Measurements from ENCODE around the gene AK5. TPM values are rescaled to one million over a fixed set of nuclear protein-coding genes. Genes with fewer than 3 reads are reported as not detected.

Gene AK5
- total and polyA plus RNA-seq, 9 donors, result 0.45 to 3.5 (median 0.82) TPM; not detected in 2

- Histone ChIP-seq H3K9me3 (no peaks in the 10 kb centered on the region), H3K27ac (no peak overlapping the region), H3K4me3 (no peak overlapping the region), H3K4me1 (ENCODE audit: insufficient read depth) (no peaks in the 10 kb centered on the region), H3K36me3 (no peaks in the 10 kb centered on the region), H3K27me3 (no peaks in the 10 kb centered on the region)
- WGBS, 3 donors, result 34 to 55% (median 43%) methylated on average over 2 of the region's 2 CpGs
- TF ChIP-seq EP300 (IDR thresholded peaks at IDR 0.05) (no peak), POLR2A (IDR thresholded peaks at IDR 0.05) (no peak)
- TF ChIP-seq, protein P1, sequence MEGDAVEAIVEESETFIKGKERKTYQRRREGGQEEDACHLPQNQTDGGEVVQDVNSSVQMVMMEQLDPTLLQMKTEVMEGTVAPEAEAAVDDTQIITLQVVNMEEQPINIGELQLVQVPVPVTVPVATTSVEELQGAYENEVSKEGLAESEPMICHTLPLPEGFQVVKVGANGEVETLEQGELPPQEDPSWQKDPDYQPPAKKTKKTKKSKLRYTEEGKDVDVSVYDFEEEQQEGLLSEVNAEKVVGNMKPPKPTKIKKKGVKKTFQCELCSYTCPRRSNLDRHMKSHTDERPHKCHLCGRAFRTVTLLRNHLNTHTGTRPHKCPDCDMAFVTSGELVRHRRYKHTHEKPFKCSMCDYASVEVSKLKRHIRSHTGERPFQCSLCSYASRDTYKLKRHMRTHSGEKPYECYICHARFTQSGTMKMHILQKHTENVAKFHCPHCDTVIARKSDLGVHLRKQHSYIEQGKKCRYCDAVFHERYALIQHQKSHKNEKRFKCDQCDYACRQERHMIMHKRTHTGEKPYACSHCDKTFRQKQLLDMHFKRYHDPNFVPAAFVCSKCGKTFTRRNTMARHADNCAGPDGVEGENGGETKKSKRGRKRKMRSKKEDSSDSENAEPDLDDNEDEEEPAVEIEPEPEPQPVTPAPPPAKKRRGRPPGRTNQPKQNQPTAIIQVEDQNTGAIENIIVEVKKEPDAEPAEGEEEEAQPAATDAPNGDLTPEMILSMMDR (IDR thresholded peaks at IDR 0.05), result no peak
- intact Hi-C loops (cut with DNase I), result no loop called here
- DNase-seq, result no peak
Observed at GRCh38 chr1:77484926-77485325, 203.1 kb downstream of the AK5 start.

GRCh38 chr1:77487631-77488030 lies 205.8 kb downstream of the AK5 start:
- Histone ChIP-seq H3K27ac (no peak overlapping the region), H3K27me3 (no peaks in the 10 kb centered on the region), H3K4me3 (no peak overlapping the region), H3K36me3 (no peaks in the 10 kb centered on the region), H3K9me3 (no peaks in the 10 kb centered on the region), H3K4me1 (ENCODE audit: insufficient read depth) (no peaks in the 10 kb centered on the region)
- TF ChIP-seq EP300 (IDR thresholded peaks at IDR 0.05) (no peak), POLR2A (IDR thresholded peaks at IDR 0.05) (no peak)
- TF ChIP-seq, protein P1 (IDR thresholded peaks at IDR 0.05), result no peak
- intact Hi-C loops (cut with DNase I), result no loop called here
- DNase-seq, result no peak
- WGBS, 3 donors, result 83 to 100% (median 93%) methylated on average over 1 of the region's 1 CpG

DNA sequence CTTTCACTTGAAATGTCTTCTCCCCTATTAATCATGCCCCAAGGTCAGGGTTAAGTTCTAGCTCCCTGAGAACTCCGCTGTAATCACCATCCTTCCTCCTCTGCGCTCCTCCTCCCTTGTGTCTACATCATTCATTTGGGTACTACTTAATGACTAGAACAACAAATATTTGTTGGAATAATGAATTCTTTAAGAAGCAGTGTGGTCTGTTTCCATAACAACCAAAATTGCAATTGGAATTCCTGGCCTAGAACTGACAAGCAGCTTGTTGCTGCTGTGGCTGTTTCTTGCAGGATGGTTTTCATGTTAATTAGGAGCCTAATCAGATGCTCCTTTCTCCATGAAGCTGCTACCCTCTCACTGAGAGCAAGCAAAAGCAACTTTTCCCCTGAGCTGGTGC lies 208.1 kb downstream of the AK5 start:
- intact Hi-C loops (cut with DNase I), result no loop called here
- 66 to 73% (median 66%) methylated on average over 2 of the region's 2 CpGs for WGBS, 3 donors
- H3K27me3 ChIP-seq, result no peaks in the 10 kb centered on the region
- no peaks in the 10 kb centered on the region for H3K9me3 ChIP-seq
- TF ChIP-seq, protein P1 (IDR thresholded peaks at IDR 0.05), result no peak
- TF ChIP-seq EP300 (IDR thresholded peaks at IDR 0.05) (no peak), POLR2A (IDR thresholded peaks at IDR 0.05) (no peak)
- no peaks in the 10 kb centered on the region for H3K4me1 ChIP-seq (ENCODE audit: insufficient read depth)
- H3K36me3 ChIP-seq, result no peaks in the 10 kb centered on the region
- no peak for DNase-seq
- no peak overlapping the region for H3K4me3 ChIP-seq
- no peak overlapping the region for H3K27ac ChIP-seq

- DNase-seq, result no peak
- Histone ChIP-seq H3K27me3 (no peaks in the 10 kb centered on the region), H3K36me3 (no peaks in the 10 kb centered on the region), H3K4me3 (no peak overlapping the region), H3K4me1 (ENCODE audit: insufficient read depth) (no peaks in the 10 kb centered on the region), H3K27ac (no peak overlapping the region), H3K9me3 (no peaks in the 10 kb centered on the region)
- intact Hi-C loops (cut with DNase I), result no loop called here
- TF ChIP-seq, protein P1 (IDR thresholded peaks at IDR 0.05), result no peak
- TF ChIP-seq EP300 (IDR thresholded peaks at IDR 0.05) (no peak), POLR2A (IDR thresholded peaks at IDR 0.05) (no peak)
Observed at GRCh38 chr1:77494026-77494425, 212.2 kb downstream of the AK5 start.

- TF ChIP-seq EP300 (IDR thresholded peaks at IDR 0.05) (no peak), POLR2A (IDR thresholded peaks at IDR 0.05) (no peak)
- TF ChIP-seq, protein P1 (IDR thresholded peaks at IDR 0.05), result no peak
- Histone ChIP-seq H3K27ac (no peak overlapping the region), H3K4me1 (ENCODE audit: insufficient read depth) (no peaks in the 10 kb centered on the region), H3K27me3 (no peaks in the 10 kb centered on the region), H3K4me3 (no peak overlapping the region), H3K9me3 (no peaks in the 10 kb centered on the region), H3K36me3 (no peaks in the 10 kb centered on the region)
- no peak for DNase-seq
- intact Hi-C loops (cut with DNase I), result no loop called here
Observed at GRCh38 chr1:77498918-77499317, 217.1 kb downstream of the AK5 start.

Measured in ovary (tissue), 9 donors.